IPS-NIHi7 (cell line): ENCODE measurements around the gene DUS3L.
"Not testable (repeated sequence)": the region's sequence is repeated elsewhere in the genome, so short reads cannot be mapped to it uniquely, and the experiment has no call there.

Experiments
- DNase-seq: peaks from one replicate; pipeline ENCODE4 v3.0.0; 2012; ENCODE audit warnings: mixed read lengths; ENCODE audit errors: extremely low spot score

Gene DUS3L

DNA sequence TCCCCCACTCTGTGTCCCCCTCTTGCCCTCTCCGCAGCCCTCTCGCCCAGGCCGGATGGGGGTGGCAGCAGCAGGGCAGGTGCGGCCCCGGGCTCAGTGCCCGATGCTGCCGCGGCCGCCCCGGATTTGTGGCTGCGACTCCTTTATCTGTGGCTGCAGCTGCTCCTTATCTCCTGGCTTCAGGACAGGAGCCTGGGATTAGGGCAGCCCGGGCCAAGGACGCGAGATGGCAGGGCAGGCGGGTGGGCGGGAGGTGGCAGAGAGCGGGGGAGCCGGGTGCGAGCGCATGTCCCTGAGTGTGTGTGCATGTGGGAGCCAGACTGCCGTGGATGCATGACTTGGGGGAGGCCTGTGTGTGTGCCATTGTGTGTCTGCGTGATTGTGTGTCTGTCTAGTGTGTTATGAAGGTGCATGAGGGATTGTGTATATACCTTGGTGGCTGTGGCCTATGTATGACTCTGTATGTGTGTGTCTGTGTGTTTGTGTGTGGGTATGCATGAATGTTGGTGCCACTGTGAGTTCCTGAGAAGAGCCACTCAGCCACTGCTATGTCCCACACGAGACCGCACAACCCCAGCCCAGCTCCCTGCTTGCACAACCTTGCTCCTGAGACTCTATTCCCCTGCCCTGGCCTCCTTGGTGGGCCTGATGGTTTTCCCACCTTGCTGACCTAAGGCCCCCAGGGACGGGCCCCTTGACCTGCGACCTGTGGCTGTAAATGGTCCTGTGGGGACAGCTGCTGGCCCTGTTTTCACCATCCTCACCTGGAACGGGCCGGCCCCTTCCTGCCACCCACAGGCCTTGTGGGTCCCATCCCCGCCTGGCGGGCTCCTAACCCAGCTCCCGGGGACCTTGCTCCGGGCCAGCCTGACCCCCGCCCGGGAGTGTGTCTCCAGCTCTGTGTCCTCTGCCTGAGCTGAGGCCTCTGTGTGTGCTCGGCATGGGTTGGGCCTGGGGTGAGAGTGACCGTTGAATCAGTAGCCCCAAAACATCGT, 8.6 kb upstream of the DUS3L start:
- no peak for DNase-seq

DNA sequence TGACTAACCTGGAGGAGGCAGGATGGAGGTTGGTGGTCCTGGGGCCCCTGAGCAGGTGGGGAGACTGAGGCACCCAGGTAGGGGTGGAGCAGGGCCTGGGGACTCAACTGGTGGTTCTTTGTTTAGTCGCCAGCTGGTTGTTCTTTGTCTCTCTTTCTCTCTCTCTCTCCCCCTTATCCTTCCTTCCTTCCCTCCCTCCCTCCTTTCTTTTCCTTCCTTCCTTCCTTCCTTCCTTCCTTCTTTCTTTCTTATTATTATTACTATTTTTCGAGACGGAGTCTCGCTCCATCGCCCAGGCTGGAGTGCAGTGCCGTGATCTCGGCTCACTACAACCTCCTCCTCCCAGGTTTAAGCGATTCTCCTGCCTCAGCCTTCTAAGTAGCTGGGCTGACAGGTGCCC, 7.3 kb upstream of the DUS3L start:
- DNase-seq, result no peak

DNA sequence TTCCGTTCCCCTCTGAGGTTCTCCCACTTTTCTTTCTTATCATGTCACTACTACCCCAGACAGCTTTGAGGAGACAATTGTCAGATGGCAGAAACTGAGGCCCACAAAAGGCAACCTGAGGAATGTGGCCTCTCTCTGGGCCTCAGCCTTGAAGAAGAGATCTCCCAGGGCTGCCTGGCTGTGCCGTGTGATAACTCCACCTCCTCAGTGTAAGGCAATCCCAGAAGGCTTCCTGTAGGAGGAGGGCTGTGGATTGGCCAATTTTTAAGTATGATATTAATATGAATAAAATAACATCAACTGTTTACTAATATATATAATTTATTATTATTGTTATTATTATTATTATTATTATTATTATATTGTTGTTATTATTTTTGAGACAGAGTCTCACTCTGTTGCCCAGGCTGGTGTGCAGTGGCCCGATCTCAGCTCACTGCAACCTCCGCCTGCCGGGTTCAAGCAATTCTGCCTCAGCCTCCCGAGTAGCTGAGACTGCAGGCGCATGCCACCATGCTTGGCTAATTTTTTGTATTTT, 4.5 kb upstream of the DUS3L start:
- DNase-seq, result no peak

DNA sequence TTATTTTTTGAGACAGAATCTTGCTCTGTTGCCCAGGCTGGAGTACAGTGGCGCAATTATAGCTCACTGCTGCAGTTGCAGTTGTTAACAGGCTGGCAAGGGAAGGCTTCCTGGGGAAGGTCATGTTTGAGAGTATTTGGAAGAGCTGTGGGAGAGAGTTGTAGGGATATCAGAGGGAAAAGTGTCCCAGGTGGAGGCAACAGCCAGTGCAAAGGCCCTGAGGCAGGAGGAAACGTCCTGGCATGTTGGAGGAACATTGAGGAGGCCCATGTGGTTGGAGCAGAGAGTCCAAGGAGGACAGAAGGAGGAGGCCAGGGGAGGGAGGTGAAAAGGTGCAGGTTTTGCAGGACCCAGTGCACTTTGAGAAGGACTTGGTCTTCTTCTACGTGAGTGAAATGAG, 2.2 kb upstream of the DUS3L start:
- DNase-seq, result no peak

DNA sequence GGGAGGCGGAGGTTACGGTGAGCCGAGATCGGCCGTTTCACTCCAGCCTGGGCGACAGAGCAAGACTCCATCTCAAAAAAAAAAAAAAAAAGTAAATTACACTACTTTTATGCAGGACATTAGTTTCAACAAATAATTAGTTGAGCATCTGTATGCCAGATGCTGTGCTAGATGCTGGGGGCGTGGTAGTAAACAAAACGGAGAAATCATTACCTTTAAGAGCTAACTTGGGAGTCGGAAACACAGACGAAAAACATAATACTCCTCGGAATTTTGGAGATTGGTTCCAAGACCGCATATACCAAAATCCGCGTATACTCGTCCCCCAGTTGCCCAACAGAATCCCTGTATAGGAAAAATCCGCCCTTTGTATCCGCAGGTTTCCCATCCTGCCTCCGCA, 1.3 kb upstream of the DUS3L start:
- no peak for DNase-seq

DNA sequence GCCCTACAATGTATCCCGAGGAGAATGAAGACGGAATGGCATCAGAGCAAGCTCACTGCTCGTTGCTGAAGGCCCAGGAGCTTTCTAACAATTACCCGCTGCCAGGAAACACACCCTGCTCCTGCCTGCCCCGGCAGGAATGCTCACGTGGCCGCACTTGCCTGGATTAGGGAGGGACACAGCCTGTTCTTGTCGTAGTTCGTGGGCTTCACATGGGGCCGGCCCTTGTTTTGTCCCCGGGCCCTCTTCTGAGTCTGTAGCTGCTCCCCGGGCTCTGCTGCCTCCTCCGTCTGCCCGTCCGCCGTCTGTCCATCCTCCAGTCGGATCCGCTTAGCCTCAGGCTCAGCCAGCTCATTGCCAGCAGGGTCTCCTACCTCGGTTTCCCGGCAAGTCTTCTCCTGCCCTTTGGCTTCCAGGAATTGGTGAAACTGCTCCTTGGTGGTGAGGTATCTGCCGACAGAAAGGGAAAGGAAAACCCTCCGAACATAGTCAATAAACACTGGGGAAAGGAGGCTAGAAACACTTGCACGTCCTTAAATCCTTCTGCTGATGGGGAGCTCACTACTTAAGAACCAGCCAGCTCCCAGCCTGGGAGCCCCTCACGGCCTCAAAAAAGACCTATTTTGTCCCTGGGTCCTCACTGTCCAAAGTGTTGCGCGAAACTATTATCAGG, 941 bp downstream of the DUS3L start:
- DNase-seq, result no peak

DNA sequence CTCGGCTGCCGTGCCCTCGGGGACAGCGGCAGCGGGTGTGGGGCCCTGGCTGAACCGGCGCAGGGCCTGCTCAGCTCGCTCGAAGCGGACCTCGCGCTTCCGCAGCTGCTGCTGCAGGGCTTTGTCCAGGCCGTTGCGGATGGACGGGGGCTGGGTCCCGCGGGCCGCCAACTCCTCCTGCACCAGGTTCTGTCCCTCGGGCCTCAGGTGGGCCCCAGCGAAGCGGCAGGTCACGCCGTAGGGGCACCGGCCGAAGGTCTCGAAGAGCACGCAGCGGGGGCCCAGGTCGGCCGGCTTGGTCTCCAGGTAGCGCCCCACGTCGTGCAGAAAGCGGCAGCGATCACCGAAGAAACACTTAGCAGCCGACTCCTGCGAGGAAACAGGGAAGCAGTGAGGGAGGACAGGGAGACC, 1.6 kb downstream of the DUS3L start:
- DNase-seq, result no peak

DNA sequence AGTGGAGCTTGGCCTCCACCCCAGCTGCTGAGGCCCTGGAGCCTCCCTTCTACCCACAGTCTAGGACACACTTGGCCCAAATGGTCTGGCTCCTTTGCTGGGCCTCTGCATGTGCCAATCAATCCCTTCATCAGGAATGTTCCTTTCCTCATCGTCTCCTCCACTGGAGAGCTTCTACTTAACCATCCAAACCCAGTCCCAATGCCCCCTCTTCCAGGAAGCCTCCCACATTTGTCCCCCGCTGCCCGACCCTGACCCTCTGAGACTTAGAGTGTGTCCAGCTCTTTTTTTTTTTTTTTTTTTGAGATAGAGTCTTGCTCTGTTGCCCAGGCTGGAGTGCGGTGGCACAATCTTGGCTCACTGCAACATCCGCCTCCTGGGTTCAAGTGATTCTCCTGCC, 2.5 kb downstream of the DUS3L start:
- no peak for DNase-seq

DNA sequence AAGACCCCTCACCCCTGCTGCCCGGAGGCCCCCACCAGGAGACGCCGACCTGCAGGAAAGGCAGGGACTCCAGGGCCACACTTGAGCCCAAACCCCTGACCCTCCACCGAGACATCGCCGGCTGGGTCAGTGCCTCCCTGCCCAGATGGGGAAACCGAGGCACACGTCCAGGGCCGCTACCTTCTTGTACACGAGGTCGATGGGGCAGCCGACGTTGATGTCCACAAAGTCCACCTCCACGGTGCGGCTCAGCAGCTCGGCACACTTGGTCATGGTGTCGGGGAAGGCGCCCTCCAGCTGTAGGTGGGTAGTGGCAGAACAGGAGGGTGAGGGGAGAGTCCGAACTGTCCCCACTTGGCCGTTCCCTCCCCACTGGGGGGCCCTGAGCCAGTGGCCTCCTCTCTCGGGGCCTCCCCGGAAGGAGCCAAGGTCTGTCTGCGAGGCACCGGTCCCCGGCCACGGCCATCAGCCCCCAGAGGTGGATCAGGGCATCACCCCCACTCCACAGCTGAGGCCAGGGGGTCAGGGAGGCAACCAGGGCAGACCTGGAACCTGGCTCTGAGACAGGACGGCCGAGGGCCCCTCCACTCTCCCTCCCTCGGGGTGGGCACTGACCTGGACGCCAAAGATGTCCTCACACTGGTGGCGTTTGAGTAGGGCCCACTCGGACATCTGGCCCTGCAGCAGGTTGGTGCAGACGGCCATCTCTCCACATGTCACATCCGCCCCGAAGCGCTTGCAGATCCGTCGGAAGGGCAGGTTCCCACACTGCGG, 3.4 kb downstream of the DUS3L start:
- DNase-seq, result no peak

DNA sequence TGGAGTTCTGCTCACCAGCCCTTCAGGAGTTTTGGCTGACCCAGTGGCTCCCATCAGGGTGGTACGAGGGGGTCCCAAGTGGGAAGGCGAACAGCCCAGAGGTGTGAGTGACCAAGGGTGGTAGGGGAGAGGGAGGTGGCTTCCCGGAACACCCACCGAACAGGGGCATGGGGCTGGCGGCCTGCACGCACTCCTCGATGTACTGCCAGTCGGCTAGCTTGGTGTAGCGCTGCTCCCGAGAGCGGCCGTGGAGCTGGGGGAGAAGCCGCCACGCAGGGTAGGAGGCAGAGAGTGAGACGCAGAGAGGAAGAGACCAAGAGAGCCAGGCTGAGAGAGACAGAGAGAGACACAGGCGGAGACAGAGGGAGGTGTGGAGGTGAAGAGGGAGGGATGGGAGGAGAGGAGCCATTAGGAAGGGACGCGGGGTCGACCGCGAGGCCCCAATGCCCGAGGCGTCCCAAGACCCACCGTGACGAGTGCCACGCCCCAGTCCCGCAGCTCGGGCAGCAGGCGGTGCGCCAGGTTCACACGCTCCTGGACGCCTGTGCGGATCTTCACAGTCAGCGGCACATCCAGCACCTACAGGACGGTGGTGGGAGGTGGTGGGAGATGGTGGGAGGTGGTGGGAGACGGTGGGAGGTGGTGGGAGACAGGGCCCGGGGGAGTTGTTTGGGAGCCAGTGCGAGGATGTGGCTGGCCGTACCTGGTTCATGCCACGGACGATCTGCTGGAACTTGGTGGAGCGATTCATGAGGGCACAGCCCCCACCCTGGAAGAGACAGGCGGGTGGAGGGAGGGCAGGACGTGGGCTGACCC, 4.2 kb downstream of the DUS3L start:
- no peak for DNase-seq

DNA sequence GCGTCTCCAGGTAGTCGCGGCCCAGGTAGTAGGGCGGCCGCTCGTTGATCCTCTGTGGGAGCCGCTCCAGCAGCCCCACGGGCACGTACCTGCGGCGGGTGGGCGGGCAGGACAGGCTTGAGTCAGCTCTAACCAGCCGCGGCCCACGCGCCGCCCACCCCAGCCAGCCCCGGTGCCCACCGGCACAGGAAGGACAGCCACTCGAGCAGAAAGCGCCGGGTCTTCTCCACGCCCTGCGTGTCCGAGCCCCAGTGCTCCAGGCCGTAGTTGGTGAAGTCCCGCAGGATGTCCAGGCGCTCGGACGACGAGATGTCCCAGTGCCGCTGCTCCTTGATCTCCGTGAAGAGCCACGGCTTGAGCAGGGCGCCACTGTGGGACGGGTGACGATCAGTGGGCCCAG, 5.5 kb downstream of the DUS3L start:
- DNase-seq, result no peak

DNA sequence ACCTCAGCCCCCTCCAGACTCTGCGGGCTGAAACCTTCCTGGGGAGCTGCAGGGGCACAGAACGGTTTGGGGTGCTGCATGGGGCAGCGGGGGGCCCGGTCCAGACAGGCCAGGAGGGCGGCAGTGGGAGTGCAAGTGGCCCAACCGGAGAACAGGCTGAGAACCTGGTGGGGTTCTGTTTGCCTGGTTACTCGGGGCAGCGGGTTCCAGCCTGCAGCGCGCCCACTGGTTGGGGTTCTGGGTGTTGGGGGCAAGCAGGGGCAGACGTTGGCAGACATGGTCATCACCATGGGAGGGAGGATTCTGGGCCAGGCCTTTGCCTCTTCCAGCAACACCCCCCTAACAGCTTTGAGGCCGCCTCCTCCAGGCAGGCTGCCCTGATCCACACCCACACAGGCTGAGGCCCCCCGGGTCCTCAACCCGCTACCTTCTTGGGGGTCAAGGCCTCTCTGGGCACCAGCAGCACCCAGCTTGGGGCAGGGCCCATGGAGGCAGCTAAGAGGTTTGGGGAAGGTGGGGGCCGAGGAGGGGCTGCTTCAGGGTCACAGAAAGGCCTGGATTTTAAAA, 6.3 kb downstream of the DUS3L start, which contains the start of gene PRR22:
Gene PRR22 (minus strand): TSS at position 166 of the 567 bp plus-strand sequence. CDS start 86 bp downstream, at position 80.
- no peak for DNase-seq

DNA sequence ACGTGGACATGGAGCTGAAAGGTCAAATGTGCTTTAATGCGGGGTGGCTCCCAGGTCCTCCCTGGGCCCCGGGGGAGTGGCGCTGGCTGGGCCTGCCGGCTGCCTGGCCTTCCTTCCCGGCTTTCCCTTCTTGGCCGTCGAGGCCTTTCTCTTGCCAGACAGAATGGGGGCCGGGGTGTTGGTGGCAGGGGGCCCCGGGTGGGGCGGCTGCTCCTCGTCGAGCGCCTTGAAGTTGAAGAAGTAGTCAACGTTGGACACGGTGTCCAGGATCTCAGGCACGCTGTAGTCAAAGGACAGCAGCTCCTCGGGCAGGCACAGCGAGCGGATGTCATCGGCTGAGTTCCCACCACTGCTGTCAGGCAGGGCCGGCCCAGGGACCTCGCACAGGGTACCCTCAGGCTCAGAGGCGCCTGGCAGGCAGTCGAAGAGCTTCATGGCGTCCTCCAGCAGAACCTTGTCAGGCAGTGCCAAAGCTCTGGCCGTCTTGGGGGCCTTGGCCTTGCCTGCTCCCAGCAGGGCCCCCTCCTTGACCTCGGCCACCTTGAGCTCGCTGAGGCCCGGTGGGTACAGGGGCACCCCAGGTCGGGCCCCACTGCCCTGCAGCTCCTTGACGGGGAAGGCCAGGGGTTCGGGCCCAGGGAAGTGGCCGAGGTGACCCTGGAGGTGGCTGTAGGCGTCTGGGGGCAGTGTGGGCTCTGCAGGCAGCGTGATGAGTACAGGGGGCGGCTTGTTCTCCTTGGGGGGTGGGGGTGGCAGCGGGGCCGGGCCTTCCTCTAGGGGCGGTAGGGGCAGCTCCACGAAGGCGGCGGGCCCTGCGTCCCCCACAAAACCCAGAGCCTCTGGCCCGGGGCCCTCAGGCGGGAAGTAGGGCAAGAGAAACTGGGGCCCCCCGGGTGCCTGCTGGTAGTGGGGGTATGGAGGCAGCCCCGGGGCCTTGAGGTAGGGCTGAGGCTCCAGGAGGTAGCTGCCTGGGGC, 7.7 kb downstream of the DUS3L start:
- DNase-seq, result no peak

DNA sequence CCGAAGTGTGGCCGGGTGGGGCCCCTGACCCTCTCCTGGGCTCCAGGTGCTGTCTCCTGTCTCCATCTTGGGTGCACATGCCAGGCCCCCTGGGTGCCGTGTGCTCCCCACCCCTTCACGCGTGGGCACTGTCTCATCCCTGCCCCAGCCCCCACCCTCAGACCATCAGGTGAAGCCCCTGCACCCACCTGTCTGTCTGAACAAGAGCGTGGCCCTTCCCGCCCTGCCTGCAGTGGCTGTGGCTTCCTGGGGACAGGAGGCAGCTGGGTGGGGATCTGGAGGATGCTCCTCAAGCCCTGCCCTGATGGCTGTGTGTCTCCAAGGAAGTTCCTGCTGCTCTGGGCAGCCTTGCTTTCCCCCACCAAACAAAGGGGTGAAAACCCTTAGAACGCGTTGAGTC, 8.6 kb downstream of the DUS3L start:
- DNase-seq, result no peak

DNA sequence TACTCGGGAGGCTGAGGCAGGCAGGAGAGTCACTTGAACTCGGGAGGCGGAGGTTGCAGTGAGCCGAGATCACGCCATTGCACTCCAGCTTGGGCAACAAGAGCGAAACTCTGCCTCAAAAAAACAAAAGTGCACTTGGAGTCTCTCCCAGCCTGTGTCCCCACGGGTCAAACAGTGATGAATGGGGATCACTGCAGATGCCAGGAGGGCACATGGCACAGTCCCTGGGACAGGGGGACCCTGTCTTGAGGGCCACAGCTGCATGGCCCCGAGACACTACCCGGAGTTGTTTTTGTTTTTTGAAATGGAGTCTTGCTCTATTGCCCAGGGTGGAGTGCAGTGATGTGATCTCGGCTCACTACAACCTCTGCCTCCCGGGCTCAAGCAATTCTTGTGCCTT, 10.0 kb downstream of the DUS3L start:
- not testable (repeated sequence) for DNase-seq

DNA sequence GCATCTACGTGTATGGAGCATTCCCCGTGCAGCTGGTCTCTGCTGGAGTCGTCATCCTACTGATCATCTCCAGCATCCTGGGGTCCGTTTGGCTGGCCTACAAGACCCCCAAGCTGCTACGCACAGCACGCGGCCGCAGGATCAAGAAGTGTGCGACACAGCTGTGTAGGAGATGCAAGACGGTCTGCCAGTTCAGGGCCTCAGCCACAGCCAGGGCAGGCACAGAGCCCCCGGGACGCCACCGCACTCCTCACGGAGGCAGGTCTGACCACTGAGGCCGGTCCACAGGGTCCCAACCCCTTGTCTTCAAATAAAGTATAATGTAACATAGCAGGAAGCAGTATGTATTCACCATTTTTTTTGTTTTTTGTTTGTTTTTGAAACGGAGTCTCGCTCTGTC, 12.6 kb downstream of the DUS3L start:
- DNase-seq, result no peak

DNA sequence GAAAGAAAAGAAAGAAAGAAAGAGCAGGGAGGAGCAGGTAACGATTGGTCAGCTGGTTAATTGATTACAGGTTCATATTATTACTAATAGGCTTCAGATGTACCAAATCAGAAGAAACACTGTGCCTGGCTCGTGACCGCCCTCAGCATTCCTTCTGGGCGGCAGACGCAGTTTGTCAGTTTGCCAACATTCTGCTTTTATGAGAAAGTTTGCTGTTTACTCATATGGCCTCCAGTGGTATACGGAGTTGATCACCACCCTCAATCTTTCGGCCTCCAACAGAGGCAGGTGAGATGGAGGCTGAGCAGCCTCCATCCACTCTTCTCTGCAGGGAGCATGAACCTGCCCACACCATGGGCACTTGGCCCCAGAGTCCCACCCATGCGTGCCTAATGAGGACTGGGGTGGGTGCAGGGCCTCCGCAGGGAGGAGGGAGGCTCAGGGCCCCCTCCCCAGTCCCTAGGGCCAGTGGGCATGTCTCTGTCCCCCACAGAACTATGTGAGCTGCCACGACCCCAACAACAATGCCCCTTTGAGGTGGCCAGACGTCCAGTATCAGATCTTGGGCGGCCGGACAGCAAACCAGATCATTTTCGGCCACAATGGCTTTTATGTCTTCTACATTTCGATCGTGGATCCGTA, 15.2 kb downstream of the DUS3L start:
- DNase-seq, result no peak

DNA sequence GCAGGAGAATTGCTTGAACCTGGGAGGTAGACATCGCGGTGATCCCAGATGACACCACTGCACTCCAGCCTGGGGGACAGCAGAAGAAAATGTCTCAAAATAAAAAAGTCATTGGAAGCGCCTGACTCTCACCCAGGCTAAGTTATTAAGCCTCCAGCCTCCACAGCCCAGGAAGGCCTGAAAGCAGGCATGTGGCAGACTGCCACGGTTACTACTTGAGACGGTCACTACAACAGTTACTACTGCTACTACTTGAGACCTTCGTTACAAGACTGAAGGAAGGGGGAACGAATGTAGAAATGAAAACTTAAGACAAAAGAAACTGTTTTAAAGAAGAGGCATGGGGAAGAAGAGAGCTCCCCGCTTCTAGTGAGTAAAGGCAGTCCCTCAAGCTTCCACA, 16.0 kb downstream of the DUS3L start:
- DNase-seq, result no peak

DNA sequence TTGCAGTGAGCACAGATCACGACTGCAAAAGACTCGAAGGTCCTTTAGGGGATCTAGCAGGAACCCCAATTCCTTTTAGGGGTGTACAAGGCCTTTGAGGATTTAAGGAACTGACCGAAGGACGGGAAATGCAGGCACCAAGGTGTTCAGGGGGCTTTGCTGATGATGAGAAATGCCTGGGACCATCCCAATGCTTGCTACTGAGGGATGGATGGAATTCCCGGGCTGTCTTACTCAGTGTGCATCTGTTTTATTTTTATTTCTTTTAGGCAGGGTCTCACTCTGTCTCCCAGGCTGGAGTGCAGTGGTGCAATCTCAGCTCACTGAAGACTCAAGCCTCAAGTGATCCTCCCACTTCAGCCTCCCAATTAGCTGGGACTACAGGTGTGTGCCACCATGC, 17.7 kb downstream of the DUS3L start:
- no peak for DNase-seq
